SK-N-SH (cell line): ENCODE measurements around the gene PMM2.

Experiments
- CTCF ChIP-seq: fragments of 200-600 bp; sonication (generic); IDR thresholded peaks from 2 replicates; pipeline ENCODE4 v1.6.1; 2017; ENCODE audit warnings: antibody characterized with exemption, mild to moderate bottlenecking, moderate library complexity
- REST ChIP-seq: IDR thresholded peaks from 2 replicates; pipeline ENCODE4 v1.6.1; 2012; ENCODE audit warnings: mild to moderate bottlenecking, low read depth, low read length, moderate library complexity

GRCh38 chr16:8878523-8878911 is 80.9 kb downstream of the PMM2 start:
- no peak for TF ChIP-seq REST
- no peak for TF ChIP-seq CTCF
